H1 (cell line): ENCODE results near the gene TIMM9. TPM values are rescaled to one million over a fixed set of nuclear protein-coding genes. Genes with fewer than 3 reads are reported as not detected.

Experiments
- CTCF ChIA-PET: fragments of 300-600 bp; sonication (Branson Sonifier 250); formaldehyde crosslinking; loops from one replicate; lab custom pipeline; 2021; ENCODE audit not compliant: partially characterized antibody; lab: Charles Lee
- POLR2A ChIA-PET: fragments of 300-600 bp; sonication (Branson Sonifier 250); formaldehyde crosslinking; loops from one replicate; lab custom pipeline; 2021; ENCODE audit warnings: inconsistent platforms; ENCODE audit not compliant: partially characterized antibody; lab: Charles Lee
- DNase-seq, 2 experiments: peaks; one replicate each; pipeline versions ENCODE4 v3.0.0 to v3.0.0-alpha.2; 2010 to 2022; ENCODE audit warnings: low spot score in 2 of 2, low read depth in 1 of 2, mixed read lengths in 1 of 2
- FAIRE-seq: peaks from 2 replicates; lab custom pipeline; 2011; peaks lifted over from hg19 to GRCh38; lab: Jason Lieb, UNC
- H2AFZ ChIP-seq: 2 replicates; pipeline ENCODE4 v1.8.1; 2012; ENCODE audit warnings: low read length, inconsistent platforms
- H2AK5ac ChIP-seq: 2 replicates; pipeline ENCODE4 v1.6.1; 2013; ENCODE audit warnings: low read depth, low read length
- H2BK120ac ChIP-seq: replicated peaks from 2 replicates; pipeline ENCODE3; 2013; ENCODE audit warnings: low read depth, low read length, inconsistent platforms
- H2BK12ac ChIP-seq: 2 replicates; pipeline ENCODE4 v1.6.1; 2013; ENCODE audit warnings: low read depth, low read length
- H2BK15ac ChIP-seq: 2 replicates; pipeline ENCODE4 v1.6.1; 2013; ENCODE audit warnings: low read length
- H2BK20ac ChIP-seq: 2 replicates; pipeline ENCODE4 v1.6.1; 2013; ENCODE audit warnings: low read length
- H2BK5ac ChIP-seq: 2 replicates; pipeline ENCODE4 v1.6.1; 2013; ENCODE audit warnings: low read depth, low read length
- H3K14ac ChIP-seq: 2 replicates; pipeline ENCODE4 v1.6.1; 2013; ENCODE audit warnings: inconsistent platforms; ENCODE audit not compliant: insufficient read length
- H3K18ac ChIP-seq: 2 replicates; pipeline ENCODE4 v1.6.1; 2013; ENCODE audit warnings: low read length; ENCODE audit errors: extremely low read depth
- H3K23ac ChIP-seq: 2 replicates; pipeline ENCODE4 v1.6.1; 2013; ENCODE audit warnings: inconsistent platforms; ENCODE audit not compliant: insufficient read length
- H3K23me2 ChIP-seq: 2 replicates; pipeline ENCODE4 v1.6.1; 2013; ENCODE audit warnings: low read depth, low read length
- H3K27ac ChIP-seq: 2 replicates; pipeline ENCODE4 v1.6.1; 2011; ENCODE audit warnings: low read depth, low read length, inconsistent platforms
- H3K27me3 ChIP-seq, 4 experiments: replicated peaks in 1 of 4; 1 replicate in 1 of 4; 2 replicates in 3 of 4; pipeline versions ENCODE4 v1.6.1 to v1.8.1; 2011 to 2013; ENCODE audit warnings: low read length in 3 of 4, mild to moderate bottlenecking in 3 of 4, inconsistent platforms in 2 of 4, mixed read lengths in 2 of 4, moderate library complexity in 1 of 4; ENCODE audit not compliant: control insufficient read depth in 3 of 4, insufficient read depth in 3 of 4; ENCODE audit errors: extremely low read depth in 1 of 4
- H3K36me3 ChIP-seq, 4 experiments: 2 replicates each; pipeline versions ENCODE4 v1.6.1 to v1.8.1; 2011 to 2013; ENCODE audit warnings: mild to moderate bottlenecking in 4 of 4, low read length in 3 of 4, moderate library complexity in 2 of 4, control low read depth in 1 of 4, inconsistent platforms in 1 of 4; ENCODE audit not compliant: insufficient read depth in 4 of 4, control insufficient read depth in 2 of 4
- H3K4ac ChIP-seq: replicated peaks from 2 replicates; pipeline ENCODE3; 2013; ENCODE audit warnings: low read length, low read depth, mixed read lengths, inconsistent platforms; ENCODE audit not compliant: insufficient read length
- H3K4me1 ChIP-seq, 4 experiments: replicated peaks in 1 of 4; 1 replicate in 1 of 4; 2 replicates in 3 of 4; pipeline versions ENCODE4 v1.6.1 to v1.8.1; 2011 to 2013; ENCODE audit warnings: low read length in 3 of 4, inconsistent platforms in 2 of 4, mixed read lengths in 1 of 4; ENCODE audit not compliant: insufficient read depth in 4 of 4, control insufficient read depth in 3 of 4
- H3K4me2 ChIP-seq, 2 experiments: 2 replicates each; pipeline versions ENCODE4 v1.6.1 to v1.8.1; 2011 to 2013; ENCODE audit warnings: low read depth in 2 of 2, low read length in 2 of 2, control low read depth in 1 of 2, inconsistent platforms in 1 of 2, mild to moderate bottlenecking in 1 of 2; ENCODE audit not compliant: insufficient read depth in 1 of 2
- H3K4me3 ChIP-seq, 4 experiments: fragments of 200-600, 300-600 bp in 1 of 4; sonication (generic), shearing (Covaris generic), sonication (Bioruptor Twin) in 1 of 4; 2 replicates each; pipeline versions ENCODE4 v1.5.1 to v1.8.1; 2011 to 2016; ENCODE audit warnings: low read length in 4 of 4, low read depth in 3 of 4, control low read depth in 2 of 4, inconsistent platforms in 2 of 4, mild to moderate bottlenecking in 2 of 4, mixed read lengths in 1 of 4, moderate library complexity in 1 of 4; ENCODE audit not compliant: insufficient read depth in 2 of 4; ENCODE audit errors: extremely low read depth in 1 of 4
- H3K56ac ChIP-seq: replicated peaks from 2 replicates; pipeline ENCODE3; 2013; ENCODE audit warnings: low read depth, mild to moderate bottlenecking, mixed read lengths, low read length, inconsistent platforms; ENCODE audit not compliant: insufficient read length
- H3K79me1 ChIP-seq: 2 replicates; pipeline ENCODE4 v1.6.1; 2013; ENCODE audit warnings: low read depth, low read length, control low read depth
- H3K79me2 ChIP-seq, 2 experiments: 2 replicates each; pipeline versions ENCODE4 v1.6.1 to v1.8.1; 2012 to 2013; ENCODE audit warnings: low read length in 2 of 2, mild to moderate bottlenecking in 2 of 2, inconsistent platforms in 1 of 2; ENCODE audit not compliant: insufficient read depth in 2 of 2, control insufficient read depth in 1 of 2
- H3K9ac ChIP-seq, 4 experiments: replicated peaks in 1 of 4; 1 replicate in 1 of 4; 2 replicates in 3 of 4; pipeline versions ENCODE4 v1.6.1 to v1.8.1; 2011 to 2013; ENCODE audit warnings: low read depth in 3 of 4, low read length in 3 of 4, control low read depth in 2 of 4, mild to moderate bottlenecking in 2 of 4, moderate library complexity in 2 of 4, inconsistent platforms in 1 of 4; ENCODE audit errors: extremely low read depth in 1 of 4
- H3K9me3 ChIP-seq, 2 experiments: 2 replicates each; pipeline versions ENCODE4 v1.6.1 to v1.8.1; 2012 to 2013; ENCODE audit warnings: mild to moderate bottlenecking in 2 of 2, moderate library complexity in 2 of 2, control low read depth in 1 of 2, inconsistent platforms in 1 of 2, low read depth in 1 of 2, low read length in 1 of 2, mixed read lengths in 1 of 2; ENCODE audit not compliant: insufficient read depth in 2 of 2
- H4K20me1 ChIP-seq, 2 experiments: replicated peaks in 1 of 2; 2 replicates each; pipeline versions ENCODE3 to v1.8.1; 2011 to 2013; ENCODE audit warnings: inconsistent platforms in 2 of 2, low read length in 2 of 2, mild to moderate bottlenecking in 1 of 2; ENCODE audit not compliant: insufficient read depth in 2 of 2, control insufficient read depth in 1 of 2
- H4K5ac ChIP-seq: 2 replicates; pipeline ENCODE4 v1.6.1; 2013; ENCODE audit warnings: low read length, low read depth, mixed read lengths, inconsistent platforms; ENCODE audit not compliant: insufficient read length
- H4K8ac ChIP-seq: 2 replicates; pipeline ENCODE4 v1.8.0; 2013; ENCODE audit warnings: mild to moderate bottlenecking, moderate library complexity, low read length, inconsistent platforms; ENCODE audit not compliant: insufficient read depth; ENCODE audit errors: extremely low read depth
- H4K91ac ChIP-seq: replicated peaks from 2 replicates; pipeline ENCODE3; 2013; ENCODE audit warnings: low read length, mixed read lengths, inconsistent platforms; ENCODE audit not compliant: insufficient read length
- CHD1 ChIP-seq: IDR thresholded peaks from 2 replicates; pipeline ENCODE4 v1.6.1; 2012; ENCODE audit warnings: low read depth, low read length, improper control_type of control experiment
- E2F6 ChIP-seq: IDR thresholded peaks from 2 replicates; pipeline ENCODE4 v1.6.1; 2012; ENCODE audit warnings: inconsistent platforms
- MAFK ChIP-seq: IDR thresholded peaks from 2 replicates; pipeline ENCODE4 v1.6.1; 2012; ENCODE audit warnings: low read depth, mild to moderate bottlenecking, improper control_type of control experiment, low read length
- POLR2AphosphoS5 ChIP-seq: IDR thresholded peaks from 2 replicates; pipeline ENCODE4 v1.6.1; 2011; ENCODE audit warnings: low read depth, low read length
- SAP30 ChIP-seq: fragments of 300-600 bp; sonication (generic); IDR thresholded peaks from 2 replicates; pipeline ENCODE4 v1.7.1; 2012; ENCODE audit warnings: low read length, moderate library complexity, mild to moderate bottlenecking, inconsistent platforms; ENCODE audit not compliant: insufficient read depth, insufficient replicate concordance
- SIRT6 ChIP-seq: IDR thresholded peaks from one replicate; pipeline ENCODE4 v1.7.1; 2012; ENCODE audit warnings: low read length, inconsistent platforms
- TAF1 ChIP-seq: IDR thresholded peaks from 2 replicates; pipeline ENCODE4 v1.6.1; 2011; ENCODE audit warnings: mild to moderate bottlenecking, low read depth, low read length
- YY1 ChIP-seq: IDR thresholded peaks from 2 replicates; pipeline ENCODE4 v1.6.1; 2011; ENCODE audit warnings: low read depth, mild to moderate bottlenecking, low read length
- WGBS, 2 experiments: shearing (Covaris generic) in 1 of 2; methylation state at CpG; one replicate each; pipeline versions ENCODE4 v1.1.6 to v1.1.7; 2013 to 2015; ENCODE audit warnings: low lambda C conversion rate in 2 of 2, mixed read lengths in 2 of 2, inconsistent platforms in 1 of 2, low coverage in 1 of 2, missing lambda C conversion rate in 1 of 2; ENCODE audit not compliant: insufficient replicate concordance in 2 of 2, insufficient coverage in 1 of 2, insufficient read length in 1 of 2; ENCODE audit errors: extremely low coverage in 1 of 2, missing lambda C conversion rate in 1 of 2; 5-methylcytosine and 5-hydroxymethylcytosine counted together
- polyA plus RNA-seq, 7 experiments: library from polyadenylated mRNA; depleted of rRNA in 3 of 7; stranded (reverse) in 5 of 7; unstranded in 2 of 7; fragments of >200 nt in 5 of 7; fragments of 200-250 nt in 2 of 7; gene quantifications; 1 replicate in 5 of 7; 2 replicates in 1 of 7; 4 replicates in 1 of 7; pipeline versions ENCODE4 v1.2.1 to v1.2.3, GENCODE V29; 2011 to 2013; ENCODE audit warnings: missing spikeins in 2 of 7, mixed read lengths in 2 of 7
- total RNA-seq: library from RNA; stranded (reverse); fragmentation: NEBNext Ultra II Directional; extraction: Animal tissue kit (Norgen Biotek cat#: 25700); gene quantifications from 2 replicates; pipeline ENCODE4 v1.2.1, GENCODE V29; 2021

Gene TIMM9
- total and polyA plus RNA-seq, 2 of the 8 experiments (the other 6 are each of a cell fraction or from before 2014, with no cell fraction given): 24.0 to 52.2 TPM

GRCh38 chr14:58455593-58456265, 28.4 kb upstream of the TIMM9 start:
- H3K4me1 ChIP-seq: no peaks in the 10 kb centered on the region
- TF ChIP-seq MAFK (no peak), SAP30 (no peak), E2F6 (no peak), TAF1 (no peak), POLR2AphosphoS5 (no peak), YY1 (no peak), CHD1 (no peak), SIRT6 (no peak)
- TF ChIP-seq, all 59 proteins: peak for 0
- H3K14ac ChIP-seq: no peak overlapping the region
- no peak overlapping the region for H3K56ac ChIP-seq
- H3K4me3 ChIP-seq: no peak overlapping the region
- peaks cover 0 to 23% (median 3%) of the 10 kb centered on the region in 4 experiments; a peak in 3 of 8 replicates for H3K36me3 ChIP-seq
- H2AFZ ChIP-seq: no peak overlapping the region
- H3K9me3 ChIP-seq: no peaks in the 10 kb centered on the region
- H3K23ac ChIP-seq: no peak overlapping the region
- no peaks in the 10 kb centered on the region for H3K79me2 ChIP-seq
- H4K8ac ChIP-seq: no peak overlapping the region
- ChIA-PET CTCF (interaction anchor here (1.2 kb wide), 1 partner anchor 119 kb away, joined by 3 read pairs; no protein-coding TSS in a partner anchor), POLR2A (no interaction called here)
- H4K91ac ChIP-seq: no peak overlapping the region
- no peak overlapping the region for H3K4me2 ChIP-seq
- no peaks in the 10 kb centered on the region for H3K23me2 ChIP-seq
- no peak overlapping the region for H2BK20ac ChIP-seq
- H3K4ac ChIP-seq: no peak overlapping the region
- no peaks in the 10 kb centered on the region for H4K20me1 ChIP-seq
- no peak overlapping the region for H2BK120ac ChIP-seq
- no peak overlapping the region for H4K5ac ChIP-seq
- 88% methylated on average over 9 of the region's 9 CpGs; no CpG with 5 or more reads in 1 of the 2 experiments for WGBS, 2 experiments
- DNase-seq (peak in 1 of 2 experiments; percentile 7), FAIRE-seq (no peak)
- no peak overlapping the region for H2BK12ac ChIP-seq
- no peak overlapping the region for H2BK5ac ChIP-seq
- no peak overlapping the region for H3K27ac ChIP-seq
- H3K27me3 ChIP-seq: no peaks in the 10 kb centered on the region
- H3K79me1 ChIP-seq: no peaks in the 10 kb centered on the region; the same call in 1 of the 2 replicates
- no peak overlapping the region for H2BK15ac ChIP-seq
- H3K18ac ChIP-seq: no peak overlapping the region
- no peak overlapping the region for H2AK5ac ChIP-seq
- H3K9ac ChIP-seq: no peak overlapping the region
